Fibroblast of lung (primary cell): ENCODE results near the gene NHS.

ENCODE experiments used
- EZH2 ChIP-seq: IDR thresholded peaks from 2 replicates; pipeline ENCODE4 v1.5.1; 2012; ENCODE audit warnings: low read length, control low read depth, mild to moderate bottlenecking; ENCODE audit errors: missing control alignments
- TF ChIP-seq, protein P1 (sequence below), 2 donors: IDR thresholded peaks in 1 of 2; conservative IDR thresholded peaks in 1 of 2; 1 replicate in 1 of 2; 2 replicates in 1 of 2; pipeline ENCODE4 v1.5.1; 2011 to 2012; ENCODE audit warnings: low read length in 2 of 2, control low read depth in 1 of 2, inconsistent platforms in 1 of 2, low read depth in 1 of 2, mild to moderate bottlenecking in 1 of 2

DNA sequence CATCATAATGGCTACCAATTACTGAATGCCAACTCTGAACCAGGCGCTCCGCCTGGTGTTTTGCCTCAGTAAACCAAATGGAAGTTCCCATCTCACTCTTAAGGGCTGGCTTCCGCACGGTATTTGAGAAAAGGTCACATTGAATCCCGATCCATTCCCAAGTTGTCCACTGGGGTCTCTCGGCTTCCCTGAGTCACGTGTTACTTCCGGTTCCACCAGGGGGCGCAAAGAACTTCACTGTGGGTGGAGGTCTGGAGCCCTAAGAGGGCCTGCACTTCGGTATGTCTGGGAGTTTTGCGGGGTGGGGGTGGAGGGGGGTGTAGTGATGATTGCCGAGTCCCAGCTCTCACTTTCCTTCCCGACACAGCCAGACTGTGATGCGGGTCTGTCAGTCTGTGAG is 13.4 kb upstream of the NHS start:
- TF ChIP-seq, protein P1, sequence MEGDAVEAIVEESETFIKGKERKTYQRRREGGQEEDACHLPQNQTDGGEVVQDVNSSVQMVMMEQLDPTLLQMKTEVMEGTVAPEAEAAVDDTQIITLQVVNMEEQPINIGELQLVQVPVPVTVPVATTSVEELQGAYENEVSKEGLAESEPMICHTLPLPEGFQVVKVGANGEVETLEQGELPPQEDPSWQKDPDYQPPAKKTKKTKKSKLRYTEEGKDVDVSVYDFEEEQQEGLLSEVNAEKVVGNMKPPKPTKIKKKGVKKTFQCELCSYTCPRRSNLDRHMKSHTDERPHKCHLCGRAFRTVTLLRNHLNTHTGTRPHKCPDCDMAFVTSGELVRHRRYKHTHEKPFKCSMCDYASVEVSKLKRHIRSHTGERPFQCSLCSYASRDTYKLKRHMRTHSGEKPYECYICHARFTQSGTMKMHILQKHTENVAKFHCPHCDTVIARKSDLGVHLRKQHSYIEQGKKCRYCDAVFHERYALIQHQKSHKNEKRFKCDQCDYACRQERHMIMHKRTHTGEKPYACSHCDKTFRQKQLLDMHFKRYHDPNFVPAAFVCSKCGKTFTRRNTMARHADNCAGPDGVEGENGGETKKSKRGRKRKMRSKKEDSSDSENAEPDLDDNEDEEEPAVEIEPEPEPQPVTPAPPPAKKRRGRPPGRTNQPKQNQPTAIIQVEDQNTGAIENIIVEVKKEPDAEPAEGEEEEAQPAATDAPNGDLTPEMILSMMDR (conservative IDR thresholded peaks at IDR 0.05 in 1 of 2, IDR thresholded peaks at IDR 0.05 in 1 of 2; ENCODE audit: low read depth in 1 of 2, low read length in 2 of 2): peak in 1 of 2 donors; percentile 17
- TF ChIP-seq EZH2: no peak
